ENCODE data around the gene PDE3A.

GRCh38 chr12:20567413-20567812 is 199.1 kb downstream of the PDE3A start:
- TF ChIP-seq, protein P1, sequence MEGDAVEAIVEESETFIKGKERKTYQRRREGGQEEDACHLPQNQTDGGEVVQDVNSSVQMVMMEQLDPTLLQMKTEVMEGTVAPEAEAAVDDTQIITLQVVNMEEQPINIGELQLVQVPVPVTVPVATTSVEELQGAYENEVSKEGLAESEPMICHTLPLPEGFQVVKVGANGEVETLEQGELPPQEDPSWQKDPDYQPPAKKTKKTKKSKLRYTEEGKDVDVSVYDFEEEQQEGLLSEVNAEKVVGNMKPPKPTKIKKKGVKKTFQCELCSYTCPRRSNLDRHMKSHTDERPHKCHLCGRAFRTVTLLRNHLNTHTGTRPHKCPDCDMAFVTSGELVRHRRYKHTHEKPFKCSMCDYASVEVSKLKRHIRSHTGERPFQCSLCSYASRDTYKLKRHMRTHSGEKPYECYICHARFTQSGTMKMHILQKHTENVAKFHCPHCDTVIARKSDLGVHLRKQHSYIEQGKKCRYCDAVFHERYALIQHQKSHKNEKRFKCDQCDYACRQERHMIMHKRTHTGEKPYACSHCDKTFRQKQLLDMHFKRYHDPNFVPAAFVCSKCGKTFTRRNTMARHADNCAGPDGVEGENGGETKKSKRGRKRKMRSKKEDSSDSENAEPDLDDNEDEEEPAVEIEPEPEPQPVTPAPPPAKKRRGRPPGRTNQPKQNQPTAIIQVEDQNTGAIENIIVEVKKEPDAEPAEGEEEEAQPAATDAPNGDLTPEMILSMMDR (IDR thresholded peaks at IDR 0.05 in 2 of 3, conservative IDR thresholded peaks at IDR 0.05 in 1 of 3; ENCODE audit: control insufficient read depth in 2 of 3, extremely low read depth in 1 of 3, insufficient read depth in 1 of 3, low read depth in 3 of 3, low read length in 3 of 3), result no peak
- TF ChIP-seq, protein P2, sequence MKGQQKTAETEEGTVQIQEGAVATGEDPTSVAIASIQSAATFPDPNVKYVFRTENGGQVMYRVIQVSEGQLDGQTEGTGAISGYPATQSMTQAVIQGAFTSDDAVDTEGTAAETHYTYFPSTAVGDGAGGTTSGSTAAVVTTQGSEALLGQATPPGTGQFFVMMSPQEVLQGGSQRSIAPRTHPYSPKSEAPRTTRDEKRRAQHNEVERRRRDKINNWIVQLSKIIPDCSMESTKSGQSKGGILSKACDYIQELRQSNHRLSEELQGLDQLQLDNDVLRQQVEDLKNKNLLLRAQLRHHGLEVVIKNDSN (IDR thresholded peaks at IDR 0.05; ENCODE audit: borderline replicate concordance, extremely low read length, insufficient read depth, low read depth, low read length), result no peak
- no peak for TF ChIP-seq SPI1 (IDR thresholded peaks at IDR 0.05; ENCODE audit: borderline replicate concordance, insufficient read depth, low read depth, low read length)
- TF ChIP-seq SRF (IDR thresholded peaks at IDR 0.05; ENCODE audit: low read depth in 2 of 2, low read length in 2 of 2), result no peak
- no peak for TF ChIP-seq ZNF274 (IDR thresholded peaks at IDR 0.05; ENCODE audit: insufficient read depth, insufficient read length)
- no peak for TF ChIP-seq CBX3 (IDR thresholded peaks at IDR 0.05; ENCODE audit: borderline replicate concordance, low read depth)
- no peak for TF ChIP-seq POLR2A (IDR thresholded peaks at IDR 0.05; ENCODE audit: low read depth, low read length)
- TF ChIP-seq, protein P3, sequence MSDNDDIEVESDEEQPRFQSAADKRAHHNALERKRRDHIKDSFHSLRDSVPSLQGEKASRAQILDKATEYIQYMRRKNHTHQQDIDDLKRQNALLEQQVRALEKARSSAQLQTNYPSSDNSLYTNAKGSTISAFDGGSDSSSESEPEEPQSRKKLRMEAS (IDR thresholded peaks at IDR 0.05; ENCODE audit: low read depth, low read length), result no peak
